Measurements from ENCODE around the gene MAP2K6. TPM values are rescaled to one million over a fixed set of nuclear protein-coding genes. Genes with fewer than 3 reads are reported as not detected.

The MAP2K6 gene
- total RNA-seq, 1 experiment from 2014 or later, result 43.0 TPM

- H3K4me3 Mint-ChIP-seq, result no peak overlapping the region
- no peaks in the 10 kb centered on the region for H3K27me3 Mint-ChIP-seq (ENCODE audit: low read depth)
- CTCF ChIA-PET, result interaction anchor here (0.6 to 1.6 kb wide), 4 partner anchors 16 to 1262 kb away, joined by 3 to 12 read pairs (median 4); no protein-coding TSS in a partner anchor
- DNase-seq (ENCODE audit: low spot score) (no peak), ATAC-seq (no peak)
- H3K4me1 Mint-ChIP-seq, result peaks cover 21% of the 10 kb centered on the region
- no peaks in the 10 kb centered on the region for H3K9me3 Mint-ChIP-seq
- no peak overlapping the region for H3K27ac Mint-ChIP-seq
- POLR2A ChIA-PET, result no interaction called here
- H3K36me3 Mint-ChIP-seq, result no peaks in the 10 kb centered on the region
- TF ChIP-seq ZMAT4 (CRISPR knock-in tag; IDR thresholded peaks at IDR 0.05) (no peak), FOXP1 (CRISPR knock-in tag; IDR thresholded peaks at IDR 0.05; ENCODE audit: borderline replicate concordance) (no peak), IRF2 (CRISPR knock-in tag; IDR thresholded peaks at IDR 0.05; ENCODE audit: borderline replicate concordance, low read depth) (no peak), RORB (CRISPR knock-in tag; IDR thresholded peaks at IDR 0.05) (no peak), MYBL2 (CRISPR knock-in tag; IDR thresholded peaks at IDR 0.05) (no peak)
Measured at GRCh38 chr17:69411766-69412165, 2.7 kb upstream of the MAP2K6 start.

GRCh38 chr17:69412251-69412671, 2.2 kb upstream of the MAP2K6 start:
- no peaks in the 10 kb centered on the region for H3K27me3 Mint-ChIP-seq (ENCODE audit: low read depth)
- 0 out of 2 replicates have a peak overlapping the region, but pooled peaks have one; percentile 39 for H3K27ac Mint-ChIP-seq
- CTCF ChIA-PET, result interaction anchor here (0.6 to 1.6 kb wide), 7 partner anchors 17 to 610 kb away, joined by 3 to 12 read pairs (median 3); no protein-coding TSS in a partner anchor
- no peak for DNase-seq (ENCODE audit: low spot score)
- no peak for ATAC-seq
- POLR2A ChIA-PET, result no interaction called here
- H3K36me3 Mint-ChIP-seq, result no peaks in the 10 kb centered on the region
- TF ChIP-seq SOX15 (CRISPR knock-in tag; IDR thresholded peaks at IDR 0.05) (no peak), FOXP1 (CRISPR knock-in tag; IDR thresholded peaks at IDR 0.05; ENCODE audit: borderline replicate concordance) (no peak), FOXJ3 (CRISPR knock-in tag; IDR thresholded peaks at IDR 0.05; ENCODE audit: borderline replicate concordance) (no peak)
- no peaks in the 10 kb centered on the region for H3K9me3 Mint-ChIP-seq
- no peak overlapping the region for H3K4me3 Mint-ChIP-seq
- H3K4me1 Mint-ChIP-seq, result peaks cover 21% of the 10 kb centered on the region

GRCh38 chr17:69415431-69415830, 934 bp downstream of the MAP2K6 start:
- TF ChIP-seq CREM (CRISPR knock-in tag; IDR thresholded peaks at IDR 0.05), result no peak
- TF ChIP-seq ZBTB21 (CRISPR knock-in tag; IDR thresholded peaks at IDR 0.05; ENCODE audit: borderline replicate concordance), result no peak
- TF ChIP-seq HMGA2 (CRISPR knock-in tag; IDR thresholded peaks at IDR 0.05), result no peak
- no peak for TF ChIP-seq FOXJ3 (CRISPR knock-in tag; IDR thresholded peaks at IDR 0.05; ENCODE audit: borderline replicate concordance)
- no peak for TF ChIP-seq ZNF138 (CRISPR knock-in tag; conservative IDR thresholded peaks at IDR 0.05)
- no peak for TF ChIP-seq ZNF512 (CRISPR knock-in tag; IDR thresholded peaks at IDR 0.05; ENCODE audit: borderline replicate concordance)
- TF ChIP-seq ZNF219 (CRISPR knock-in tag; IDR thresholded peaks at IDR 0.05; ENCODE audit: borderline replicate concordance), result no peak
- no peak for TF ChIP-seq FOXK1 (CRISPR knock-in tag; IDR thresholded peaks at IDR 0.05)
- TF ChIP-seq HMGXB4 (CRISPR knock-in tag; IDR thresholded peaks at IDR 0.05), result no peak
- no peak for TF ChIP-seq ZBTB43 (CRISPR knock-in tag; IDR thresholded peaks at IDR 0.05)
- TF ChIP-seq ATF2 (CRISPR knock-in tag; IDR thresholded peaks at IDR 0.05; ENCODE audit: borderline replicate concordance, low read depth), result no peak
- TF ChIP-seq ZNF425 (CRISPR knock-in tag; conservative IDR thresholded peaks at IDR 0.05), result no peak
- TF ChIP-seq ZNF281 (CRISPR knock-in tag; IDR thresholded peaks at IDR 0.05), result no peak
- ATAC-seq (no peak), DNase-seq (ENCODE audit: low spot score) (no peak)
- Mint-ChIP-seq H3K4me1 (peaks cover 23% of the 10 kb centered on the region), H3K36me3 (no peaks in the 10 kb centered on the region), H3K9me3 (no peaks in the 10 kb centered on the region), H3K4me3 (no peak overlapping the region), H3K27ac (no peak overlapping the region), H3K27me3 (ENCODE audit: low read depth) (no peaks in the 10 kb centered on the region)
- ChIA-PET CTCF (interaction anchor here (1.4 to 2.4 kb wide), 3 partner anchors 21 to 107 kb away, joined by 6 to 8 read pairs (median 8); no protein-coding TSS in a partner anchor), POLR2A (no interaction called here)
